Mesenchymal stem cell (in vitro differentiated cells and primary cell): ENCODE measurements around the gene WDR90.

Experiments used
- DNase-seq: peaks from one replicate; pipeline ENCODE4 v3.0.0-alpha.2; 2013
- H2AFZ ChIP-seq: one replicate; pipeline ENCODE4 v1.6.1; 2013; ENCODE audit warnings: low read depth, mild to moderate bottlenecking, control low read depth, inconsistent platforms, low read length, moderate library complexity
- H2AK5ac ChIP-seq: 2 replicates; pipeline ENCODE4 v1.6.1; 2013; ENCODE audit warnings: low read length, moderate library complexity, mild to moderate bottlenecking, inconsistent platforms; ENCODE audit not compliant: severe bottlenecking
- H2BK120ac ChIP-seq: one replicate; pipeline ENCODE4 v1.6.1; 2013; ENCODE audit warnings: low read depth, mild to moderate bottlenecking, inconsistent platforms, low read length, moderate library complexity
- H2BK12ac ChIP-seq, 2 experiments: one replicate each; pipeline ENCODE4 v1.6.1; 2013; ENCODE audit warnings: inconsistent platforms in 2 of 2, low read length in 2 of 2, mild to moderate bottlenecking in 2 of 2, moderate library complexity in 2 of 2, control low read depth in 1 of 2
- H2BK15ac ChIP-seq: one replicate; pipeline ENCODE4 v1.6.1; 2013; ENCODE audit warnings: mild to moderate bottlenecking, low read depth, inconsistent platforms; ENCODE audit not compliant: poor library complexity, severe bottlenecking
- H2BK5ac ChIP-seq: 2 replicates; pipeline ENCODE4 v1.6.1; 2013; ENCODE audit warnings: low read depth, mild to moderate bottlenecking, low read length, control low read depth, inconsistent platforms; ENCODE audit not compliant: poor library complexity, severe bottlenecking
- H3K14ac ChIP-seq, 2 experiments: one replicate each; pipeline ENCODE4 v1.6.1; 2013; ENCODE audit warnings: inconsistent platforms in 2 of 2, low read length in 2 of 2, control low read depth in 1 of 2, mild to moderate bottlenecking in 1 of 2, moderate library complexity in 1 of 2
- H3K18ac ChIP-seq, 2 experiments: one replicate each; pipeline ENCODE4 v1.6.1; 2013; ENCODE audit warnings: inconsistent platforms in 2 of 2, low read length in 2 of 2, control low read depth in 1 of 2, low read depth in 1 of 2, mild to moderate bottlenecking in 1 of 2
- H3K23ac ChIP-seq, 2 experiments: one replicate each; pipeline ENCODE4 v1.6.1; 2013; ENCODE audit warnings: inconsistent platforms in 2 of 2, low read length in 2 of 2, mild to moderate bottlenecking in 2 of 2, moderate library complexity in 2 of 2, control low read depth in 1 of 2
- H3K27ac ChIP-seq: 2 replicates; pipeline ENCODE4 v1.5.1; 2013; ENCODE audit warnings: mild to moderate bottlenecking, moderate library complexity, low read length, control low read depth, inconsistent platforms; ENCODE audit not compliant: poor library complexity, severe bottlenecking
- H3K27me3 ChIP-seq, 2 experiments: 2 replicates each; pipeline versions ENCODE4 v1.6.1 to v1.7.0; 2013; ENCODE audit warnings: low read length in 2 of 2, mild to moderate bottlenecking in 2 of 2, moderate library complexity in 2 of 2, control low read depth in 1 of 2, inconsistent platforms in 1 of 2; ENCODE audit not compliant: control insufficient read depth in 1 of 2, insufficient read depth in 1 of 2
- H3K36me3 ChIP-seq, 2 experiments: 2 replicates each; pipeline versions ENCODE4 v1.6.1 to v1.7.0; 2013; ENCODE audit warnings: low read length in 2 of 2, control low read depth in 1 of 2, inconsistent platforms in 1 of 2, low read depth in 1 of 2, mild to moderate bottlenecking in 1 of 2; ENCODE audit not compliant: insufficient read depth in 2 of 2, control insufficient read depth in 1 of 2
- H3K4ac ChIP-seq, 2 experiments: one replicate each; pipeline ENCODE4 v1.6.1; 2013; ENCODE audit warnings: inconsistent platforms in 2 of 2, low read length in 2 of 2, mild to moderate bottlenecking in 2 of 2, moderate library complexity in 2 of 2, control low read depth in 1 of 2, low read depth in 1 of 2
- H3K4me1 ChIP-seq: 2 replicates; pipeline ENCODE4 v1.6.1; 2013; ENCODE audit warnings: low read depth, low read length, control low read depth; ENCODE audit not compliant: control insufficient read depth, insufficient read depth
- H3K4me2 ChIP-seq: 2 replicates; pipeline ENCODE4 v1.6.1; 2013; ENCODE audit warnings: low read length, mild to moderate bottlenecking, inconsistent platforms; ENCODE audit not compliant: poor library complexity, severe bottlenecking
- H3K4me3 ChIP-seq, 2 experiments: 2 replicates each; pipeline versions ENCODE4 v1.5.1 to v1.7.0; 2013; ENCODE audit warnings: low read length in 2 of 2, mild to moderate bottlenecking in 2 of 2, control low read depth in 1 of 2, low read depth in 1 of 2; ENCODE audit not compliant: insufficient read depth in 1 of 2
- H3K79me1 ChIP-seq: replicated peaks from 2 replicates; pipeline ENCODE4 v1.6.1; 2013; ENCODE audit warnings: mild to moderate bottlenecking, control low read depth, low read length, inconsistent platforms; ENCODE audit not compliant: poor library complexity, severe bottlenecking
- H3K9ac ChIP-seq: 2 replicates; pipeline ENCODE4 v1.7.0; 2013; ENCODE audit warnings: mild to moderate bottlenecking, low read length, moderate library complexity
- H3K9me3 ChIP-seq: 2 replicates; pipeline ENCODE4 v1.7.0; 2013; ENCODE audit warnings: mild to moderate bottlenecking, low read length; ENCODE audit not compliant: control insufficient read depth
- H4K8ac ChIP-seq: one replicate; pipeline ENCODE4 v1.6.1; 2013; ENCODE audit warnings: inconsistent platforms, mild to moderate bottlenecking, low read length, moderate library complexity
- H4K91ac ChIP-seq: one replicate; pipeline ENCODE4 v1.6.1; 2013; ENCODE audit warnings: mild to moderate bottlenecking, low read length, inconsistent platforms
- WGBS: methylation state at CpG from one replicate; pipeline ENCODE4 v1.1.7; 2013; ENCODE audit warnings: mixed read lengths; 5-methylcytosine and 5-hydroxymethylcytosine counted together

Gene WDR90

DNA sequence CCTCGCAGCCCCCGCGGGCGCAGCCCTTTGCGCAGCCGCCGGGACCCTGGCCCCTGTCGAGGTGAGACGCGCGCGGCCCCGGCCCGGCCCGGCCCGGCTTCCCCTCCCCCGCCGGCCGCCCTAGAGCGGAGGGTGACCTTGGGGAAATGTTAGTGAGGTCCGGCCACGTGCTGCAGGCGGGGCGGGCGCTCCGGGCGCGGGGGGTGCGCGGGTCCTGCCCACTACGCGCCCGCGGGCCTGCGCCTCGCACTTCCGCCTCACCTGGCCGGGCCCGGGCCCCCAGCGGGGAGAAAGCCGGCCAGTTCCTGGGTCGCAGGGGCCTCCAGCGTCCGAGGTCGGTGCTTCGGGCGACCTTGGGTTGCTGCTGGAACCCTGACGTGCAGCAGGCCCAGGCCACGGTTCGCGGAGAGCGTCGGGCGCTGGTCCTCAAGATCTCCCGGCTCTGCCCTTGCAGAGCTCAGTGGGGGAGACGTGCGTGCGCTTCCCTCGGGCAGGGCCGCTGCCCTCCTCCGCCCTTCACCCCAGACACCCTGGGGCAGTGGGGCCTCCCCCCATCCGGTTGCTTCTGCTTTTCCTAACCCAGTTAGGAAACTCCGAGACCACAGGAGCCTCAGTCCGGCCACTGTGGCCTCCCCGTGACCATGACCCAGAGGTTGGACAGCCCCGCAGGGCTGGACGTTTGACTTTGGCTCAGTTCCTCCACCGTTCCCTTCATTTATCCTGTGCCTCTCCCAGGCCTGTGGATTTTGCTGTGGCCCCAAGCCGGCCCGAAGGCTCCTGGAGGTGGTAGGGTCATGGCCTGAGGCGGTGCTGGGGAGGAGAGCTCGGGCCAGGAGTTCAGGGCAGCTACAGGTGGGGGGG lies 6.7 kb upstream of the WDR90 start:
- Histone ChIP-seq H3K4me1 (peaks cover 50% of the 10 kb centered on the region), H3K23ac (peak overlapping the region in 1 of 2 experiments; percentile 83), H3K27me3 (no peaks in the 10 kb centered on the region), H3K4me3 (peak overlapping the region; percentile 71 to 83), H3K4me2 (peak overlapping the region; percentile 99), H3K27ac (no peak overlapping the region), H3K79me1 (peaks cover 30% of the 10 kb centered on the region), H2BK120ac (peak overlapping the region; percentile 84), H3K14ac (peak overlapping the region in 1 of 2 experiments; percentile 88), H2BK12ac (peak overlapping the region in 1 of 2 experiments; percentile 84), H4K91ac (peak overlapping the region; percentile 70), H2AK5ac (no peak overlapping the region), H4K8ac (peak overlapping the region; percentile 89), H3K36me3 (peaks cover 0 to 23% of the 10 kb centered on the region in 2 experiments), H3K9ac (peak overlapping the region; percentile 89), H2AFZ (peak overlapping the region; percentile 46), H2BK15ac (peak overlapping the region; percentile 89), H3K9me3 (no peaks in the 10 kb centered on the region), H3K18ac (peak overlapping the region; percentile 76 to 80), H2BK5ac (no peak overlapping the region), H3K4ac (peak overlapping the region; percentile 54 to 83)
- DNase-seq = peak; percentile 49
- WGBS = 12% methylated on average over 53 of the region's 72 CpGs

DNA sequence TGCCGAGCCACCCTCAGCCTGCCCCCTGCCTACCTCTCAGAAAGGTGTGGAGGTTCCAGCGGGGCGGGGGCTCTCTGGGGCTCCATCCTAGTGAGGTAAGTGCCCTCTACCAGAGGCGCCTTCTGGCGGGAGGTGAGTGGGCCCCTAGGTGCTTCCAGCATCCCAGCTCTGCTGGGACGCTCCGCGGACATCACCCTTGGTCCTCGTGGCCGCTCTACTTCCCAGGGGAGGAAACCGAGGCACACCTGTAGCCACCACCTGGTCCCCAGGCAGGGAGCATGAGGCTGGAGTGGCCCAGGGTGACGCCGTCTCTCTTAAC lies 6.2 kb upstream of the WDR90 start:
- Histone ChIP-seq H3K14ac (no peak overlapping the region), H3K4me2 (peak overlapping the region; percentile 99), H4K91ac (no peak overlapping the region), H2AFZ (no peak overlapping the region), H3K9me3 (no peaks in the 10 kb centered on the region), H2BK12ac (no peak overlapping the region), H3K4me1 (peaks cover 53% of the 10 kb centered on the region), H4K8ac (no peak overlapping the region), H2AK5ac (no peak overlapping the region), H3K4ac (peak overlapping the region in 1 of 2 experiments; percentile 54), H3K79me1 (peaks cover 34% of the 10 kb centered on the region), H2BK120ac (no peak overlapping the region), H3K36me3 (peaks cover 0 to 27% of the 10 kb centered on the region in 2 experiments), H3K9ac (peak overlapping the region; percentile 89), H3K27me3 (no peaks in the 10 kb centered on the region), H3K27ac (no peak overlapping the region), H3K4me3 (peak overlapping the region in 1 of 2 experiments; percentile 83), H3K23ac (no peak overlapping the region), H3K18ac (peak overlapping the region in 1 of 2 experiments; percentile 80), H2BK15ac (no peak overlapping the region), H2BK5ac (no peak overlapping the region)
- DNase-seq = no peak
- 91% methylated on average over 11 of the region's 13 CpGs for WGBS

DNA sequence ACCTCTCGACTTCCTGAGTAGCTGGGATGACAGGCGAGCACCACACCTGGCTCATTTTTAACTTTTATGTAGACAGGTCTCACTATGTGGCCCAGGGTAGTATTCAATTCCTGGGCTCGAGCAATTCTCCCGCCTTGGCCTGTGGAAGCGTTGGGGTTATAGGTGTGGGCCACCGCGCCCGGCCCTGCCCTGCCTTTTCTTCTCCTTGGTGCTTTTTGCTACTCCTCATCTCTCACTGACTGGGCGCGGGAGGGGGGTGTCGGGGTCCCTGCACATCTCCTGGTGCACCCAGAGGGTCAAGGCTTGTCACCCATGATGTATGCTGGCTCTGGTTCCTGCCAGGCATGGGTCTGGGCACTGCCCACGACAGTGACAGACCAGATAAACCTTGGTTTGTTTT lies 4.6 kb upstream of the WDR90 start:
- Histone ChIP-seq H2AFZ (no peak overlapping the region), H2BK12ac (no peak overlapping the region), H3K27ac (no peak overlapping the region), H3K79me1 (peaks cover 37% of the 10 kb centered on the region), H3K4ac (no peak overlapping the region), H4K91ac (no peak overlapping the region), H2BK120ac (no peak overlapping the region), H3K14ac (no peak overlapping the region), H3K18ac (no peak overlapping the region), H3K4me2 (no peak overlapping the region), H4K8ac (no peak overlapping the region), H2BK5ac (no peak overlapping the region), H3K9ac (no peak overlapping the region), H3K23ac (no peak overlapping the region), H2BK15ac (no peak overlapping the region), H2AK5ac (no peak overlapping the region), H3K4me1 (peaks cover 63% of the 10 kb centered on the region), H3K36me3 (peaks cover 0 to 27% of the 10 kb centered on the region in 2 experiments), H3K4me3 (no peak overlapping the region), H3K27me3 (no peaks in the 10 kb centered on the region), H3K9me3 (no peaks in the 10 kb centered on the region)
- DNase-seq = no peak
- WGBS = 96% methylated on average over 12 of the region's 12 CpGs

DNA sequence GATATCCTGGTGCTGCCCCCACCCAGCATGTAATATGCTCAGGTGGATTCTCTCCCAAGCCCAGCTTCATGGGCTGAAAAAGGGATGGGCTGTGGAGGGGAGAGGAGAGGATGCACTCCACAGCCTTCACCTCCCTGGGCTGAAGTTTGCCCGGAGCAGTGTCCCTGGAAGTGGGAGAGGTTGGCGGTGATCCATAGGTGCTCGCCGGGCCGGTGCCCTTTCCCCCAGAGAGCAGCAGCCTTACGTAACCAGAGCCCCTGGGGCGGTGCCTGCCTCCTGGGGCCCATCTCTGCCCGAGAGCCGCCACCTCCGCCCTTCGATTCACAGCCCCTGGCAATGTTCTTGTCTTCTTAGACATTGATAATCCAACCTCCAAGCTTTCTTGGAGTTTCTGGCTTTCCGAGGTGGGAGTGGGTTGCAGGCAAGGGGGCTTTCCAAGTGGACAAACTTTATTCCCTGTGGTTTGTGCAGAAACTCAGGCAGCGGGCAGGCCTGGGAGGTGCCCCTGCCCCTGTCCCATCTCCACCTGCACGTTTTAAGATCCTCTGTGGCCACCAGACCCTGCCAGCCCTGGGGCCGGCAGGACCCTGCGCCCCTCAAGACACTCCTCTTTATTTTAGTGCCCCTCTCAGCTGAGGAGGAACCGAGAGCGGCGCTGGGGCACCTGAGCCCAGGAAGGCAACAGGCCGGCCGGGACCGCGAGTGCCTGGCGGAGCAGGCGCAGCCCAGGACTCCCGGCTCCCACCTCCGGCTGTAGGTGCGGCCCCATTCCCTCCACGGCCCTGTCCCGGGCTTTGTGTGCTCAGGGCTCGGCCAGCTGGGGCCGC lies 3.1 kb upstream of the WDR90 start:
- WGBS = 91% methylated on average over 27 of the region's 32 CpGs
- peak overlapping the region; percentile 15 for H3K9ac ChIP-seq
- peaks cover 40% of the 10 kb centered on the region for H3K79me1 ChIP-seq

More for the DNA sequence above, 3.1 kb upstream of the WDR90 start:
- Histone ChIP-seq H2BK12ac (no peak overlapping the region), H3K27me3 (no peaks in the 10 kb centered on the region), H3K4me1 (peaks cover 64% of the 10 kb centered on the region), H3K23ac (no peak overlapping the region), H3K4ac (no peak overlapping the region), H3K4me3 (no peak overlapping the region), H4K8ac (peak overlapping the region; percentile 3), H2BK5ac (no peak overlapping the region), H2BK120ac (no peak overlapping the region), H2BK15ac (no peak overlapping the region), H3K9me3 (no peaks in the 10 kb centered on the region), H3K4me2 (no peak overlapping the region), H3K36me3 (peaks cover 0 to 34% of the 10 kb centered on the region in 2 experiments), H3K14ac (no peak overlapping the region), H3K27ac (no peak overlapping the region), H4K91ac (no peak overlapping the region), H2AK5ac (no peak overlapping the region), H2AFZ (no peak overlapping the region), H3K18ac (no peak overlapping the region)
- DNase-seq = no peak
